Keratinocyte (primary cell): ENCODE measurements around the gene OR6J1.

Experiments
- CTCF ChIP-seq, 3 experiments: IDR thresholded peaks in 1 of 3; conservative IDR thresholded peaks in 1 of 3; optimal IDR thresholded peaks in 1 of 3; 2 replicates in 2 of 3; 3 replicates in 1 of 3; pipeline versions ENCODE3 to v1.5.1; 2011; ENCODE audit warnings: low read length in 3 of 3, mild to moderate bottlenecking in 3 of 3, moderate library complexity in 2 of 3, control low read depth in 1 of 3, inconsistent platforms in 1 of 3; ENCODE audit not compliant: insufficient read depth in 2 of 3; ENCODE audit errors: extremely low read depth in 1 of 3
- EZH2 ChIP-seq: IDR thresholded peaks from one replicate; pipeline ENCODE4 v1.6.1; 2012; ENCODE audit warnings: inconsistent platforms, mild to moderate bottlenecking, low read length, moderate library complexity

GRCh38 chr14:22597265-22597664 lies 46.9 kb downstream of the OR6J1 start:
- TF ChIP-seq CTCF (optimal IDR thresholded peaks at IDR 0.05 in 1 of 3, IDR thresholded peaks at IDR 0.05 in 1 of 3, conservative IDR thresholded peaks at IDR 0.05 in 1 of 3; ENCODE audit: extremely low read depth in 1 of 3, insufficient read depth in 2 of 3, low read length in 3 of 3) (no peak), EZH2 (no peak)
